H9 (cell line): ENCODE measurements around the gene CC2D2B. TPM values are rescaled to one million over a fixed set of nuclear protein-coding genes. Genes with fewer than 3 reads are reported as not detected.

ENCODE experiments used
- DNase-seq: peaks from one replicate; pipeline ENCODE4 v3.0.0-alpha.2; 2017
- H2AFZ ChIP-seq: one replicate; pipeline ENCODE4 v1.6.1; 2013; ENCODE audit warnings: mild to moderate bottlenecking, low read length, control low read depth, moderate library complexity
- H2AK5ac ChIP-seq: 2 replicates; pipeline ENCODE4 v1.6.1; 2013; ENCODE audit warnings: low read length, control low read depth, mixed read lengths; ENCODE audit not compliant: insufficient read length
- H2BK120ac ChIP-seq: one replicate; pipeline ENCODE4 v1.6.1; 2013; ENCODE audit warnings: low read depth, mild to moderate bottlenecking, low read length, control low read depth, inconsistent platforms; ENCODE audit not compliant: poor library complexity, severe bottlenecking
- H2BK12ac ChIP-seq: 2 replicates; pipeline ENCODE4 v1.6.1; 2013; ENCODE audit warnings: low read length, control low read depth, mixed read lengths, low read depth; ENCODE audit not compliant: insufficient read length
- H2BK15ac ChIP-seq: 2 replicates; pipeline ENCODE4 v1.6.1; 2013; ENCODE audit warnings: low read depth, low read length, control low read depth
- H2BK20ac ChIP-seq: one replicate; pipeline ENCODE4 v1.6.1; 2013; ENCODE audit warnings: low read depth, mild to moderate bottlenecking, low read length, control low read depth, inconsistent platforms; ENCODE audit not compliant: poor library complexity, severe bottlenecking
- H2BK5ac ChIP-seq: 2 replicates; pipeline ENCODE4 v1.6.1; 2013; ENCODE audit warnings: low read length, control low read depth, mixed read lengths; ENCODE audit not compliant: insufficient read length
- H3K14ac ChIP-seq: 2 replicates; pipeline ENCODE4 v1.6.1; 2013; ENCODE audit warnings: low read length, control low read depth; ENCODE audit not compliant: insufficient read depth
- H3K18ac ChIP-seq: 2 replicates; pipeline ENCODE4 v1.6.1; 2013; ENCODE audit warnings: low read depth, mild to moderate bottlenecking, mixed read lengths, low read length, control low read depth; ENCODE audit not compliant: insufficient read length
- H3K23ac ChIP-seq: 2 replicates; pipeline ENCODE4 v1.6.1; 2013; ENCODE audit warnings: low read length, control low read depth, mixed read lengths, low read depth; ENCODE audit not compliant: insufficient read length
- H3K23me2 ChIP-seq: 2 replicates; pipeline ENCODE4 v1.6.1; 2013; ENCODE audit warnings: low read depth, mild to moderate bottlenecking, mixed read lengths, low read length, control low read depth; ENCODE audit not compliant: insufficient read length, poor library complexity, severe bottlenecking
- H3K27ac ChIP-seq: 2 replicates; pipeline ENCODE4 v1.5.1; 2013; ENCODE audit warnings: low read length, control low read depth, mixed read lengths, low read depth; ENCODE audit not compliant: insufficient read length
- H3K27me3 ChIP-seq: 2 replicates; pipeline ENCODE4 v1.6.1; 2013; ENCODE audit warnings: low read length, control low read depth, inconsistent platforms; ENCODE audit not compliant: insufficient read depth
- H3K4ac ChIP-seq: 2 replicates; pipeline ENCODE4 v1.6.1; 2013; ENCODE audit warnings: low read depth, mild to moderate bottlenecking, control low read depth, inconsistent platforms, low read length, moderate library complexity
- H3K4me1 ChIP-seq: 2 replicates; pipeline ENCODE4 v1.6.1; 2013; ENCODE audit warnings: low read length, control low read depth, inconsistent platforms; ENCODE audit not compliant: insufficient read depth
- H3K4me2 ChIP-seq: 2 replicates; pipeline ENCODE4 v1.6.1; 2013; ENCODE audit warnings: low read length, control low read depth, mixed read lengths; ENCODE audit not compliant: insufficient read length, insufficient read depth
- H3K56ac ChIP-seq: 2 replicates; pipeline ENCODE4 v1.6.1; 2013; ENCODE audit warnings: low read depth, mild to moderate bottlenecking, mixed read lengths, low read length, control low read depth; ENCODE audit not compliant: insufficient read length
- H3K79me1 ChIP-seq: 2 replicates; pipeline ENCODE4 v1.6.1; 2013; ENCODE audit warnings: low read depth, mild to moderate bottlenecking, moderate library complexity, low read length, control low read depth, inconsistent platforms; ENCODE audit not compliant: insufficient read depth, poor library complexity, severe bottlenecking
- H3K79me2 ChIP-seq: 2 replicates; pipeline ENCODE4 v1.6.1; 2013; ENCODE audit warnings: low read length, control low read depth, inconsistent platforms; ENCODE audit not compliant: insufficient read depth
- H3K9ac ChIP-seq: 2 replicates; pipeline ENCODE4 v1.6.1; 2013; ENCODE audit warnings: low read length, control low read depth, mixed read lengths; ENCODE audit not compliant: insufficient read length; ENCODE audit errors: extremely low read depth
- H3K9me3 ChIP-seq: one replicate; pipeline ENCODE4 v1.6.1; 2013; ENCODE audit warnings: low read depth, low read length, inconsistent platforms; ENCODE audit not compliant: control insufficient read depth
- H3T11ph ChIP-seq: one replicate; pipeline ENCODE4 v1.6.1; 2013; ENCODE audit warnings: mild to moderate bottlenecking, low read length, control low read depth, inconsistent platforms
- H4K20me1 ChIP-seq: one replicate; pipeline ENCODE4 v1.6.1; 2013; ENCODE audit not compliant: control insufficient read depth, insufficient read length, insufficient read depth
- H4K5ac ChIP-seq: 2 replicates; pipeline ENCODE4 v1.6.1; 2013; ENCODE audit warnings: low read depth, mild to moderate bottlenecking, mixed read lengths, low read length, control low read depth; ENCODE audit not compliant: insufficient read length
- H4K8ac ChIP-seq: replicated peaks from 2 replicates; pipeline ENCODE4 v1.6.1; 2013; ENCODE audit warnings: low read length, control low read depth, mixed read lengths, low read depth; ENCODE audit not compliant: insufficient read length
- H4K91ac ChIP-seq: 2 replicates; pipeline ENCODE4 v1.6.1; 2013; ENCODE audit warnings: low read depth, mild to moderate bottlenecking, moderate library complexity, mixed read lengths, low read length, control low read depth; ENCODE audit not compliant: insufficient read length
- H3K27ac Mint-ChIP-seq, 3 experiments: 2 replicates in 2 of 3; 3 replicates in 1 of 3; pipeline ENCODE4 v1.8.0; 2020 to 2021; ENCODE audit warnings: mixed read lengths in 3 of 3, mild to moderate bottlenecking in 1 of 3, moderate library complexity in 1 of 3
- H3K27me3 Mint-ChIP-seq: 2 replicates; pipeline ENCODE4 v1.8.0; 2021; ENCODE audit warnings: low read depth, mild to moderate bottlenecking, moderate library complexity, mixed read lengths
- H3K36me3 Mint-ChIP-seq, 3 experiments: 2 replicates in 2 of 3; 3 replicates in 1 of 3; pipeline ENCODE4 v1.8.0; 2020 to 2021; ENCODE audit warnings: low read depth in 3 of 3, mixed read lengths in 3 of 3; ENCODE audit not compliant: insufficient read depth in 1 of 3
- H3K4me1 Mint-ChIP-seq, 2 experiments: 2 replicates each; pipeline ENCODE4 v1.8.0; 2020; ENCODE audit warnings: mixed read lengths in 2 of 2
- H3K4me3 Mint-ChIP-seq, 2 experiments: 2 replicates in 1 of 2; 3 replicates in 1 of 2; pipeline ENCODE4 v1.8.0; 2020 to 2021; ENCODE audit warnings: mild to moderate bottlenecking in 2 of 2, mixed read lengths in 2 of 2, moderate library complexity in 1 of 2
- H3K9me3 Mint-ChIP-seq, 2 experiments: 2 replicates in 1 of 2; 3 replicates in 1 of 2; pipeline ENCODE4 v1.8.0; 2020; ENCODE audit warnings: mild to moderate bottlenecking in 2 of 2, mixed read lengths in 2 of 2, moderate library complexity in 1 of 2
- CTCF ChIP-seq: fragments of 200-600 bp; sonication (generic); conservative IDR thresholded peaks from 3 replicates; pipeline ENCODE4 v1.8.0; 2021; ENCODE audit warnings: antibody characterized with exemption, mild to moderate bottlenecking
- WGBS: extraction: QIAGEN DNeasy Blood & Tissue Kit; methylation state at CpG from one replicate; pipeline ENCODE4 v1.1.7; 2013; ENCODE audit warnings: missing lambda C conversion rate, low lambda C conversion rate, mixed read lengths; ENCODE audit not compliant: insufficient read length; ENCODE audit errors: extremely low coverage; 5-methylcytosine and 5-hydroxymethylcytosine counted together
- total RNA-seq: library from RNA; stranded (reverse); gene quantifications from 2 replicates; pipeline ENCODE4 v1.2.1, GENCODE V29; 2021

Gene CC2D2B
- total RNA-seq, 1 experiment from 2014 or later = 0.72 TPM

- H3K27me3 Mint-ChIP-seq = no peaks in the 10 kb centered on the region
- no peak overlapping the region for H3K4me2 ChIP-seq
- H3K9ac ChIP-seq = no peak overlapping the region
- H3K14ac ChIP-seq = no peak overlapping the region
- H3K56ac ChIP-seq = no peak overlapping the region
- no peak overlapping the region for H3K4me3 Mint-ChIP-seq
- H4K5ac ChIP-seq = no peak overlapping the region
- H3K9me3 Mint-ChIP-seq = no peaks in the 10 kb centered on the region; a peak in 2 of 5 replicates
- no peaks in the 10 kb centered on the region for H3K23me2 ChIP-seq
- H3T11ph ChIP-seq = no peak overlapping the region
- no peak overlapping the region for H2BK12ac ChIP-seq
- TF ChIP-seq CTCF = no peak
- no peak overlapping the region for H2BK5ac ChIP-seq
- no peak overlapping the region for H3K23ac ChIP-seq
- H3K27ac Mint-ChIP-seq = no peak overlapping the region
- no peak overlapping the region for H2BK120ac ChIP-seq
- H3K4ac ChIP-seq = no peak overlapping the region
- H2AFZ ChIP-seq = no peak overlapping the region
- H4K91ac ChIP-seq = no peak overlapping the region
- no peaks in the 10 kb centered on the region for H3K79me1 ChIP-seq
- H3K4me1 Mint-ChIP-seq = no peaks in the 10 kb centered on the region
- H3K4me1 ChIP-seq = no peaks in the 10 kb centered on the region
- no peak overlapping the region for H2BK20ac ChIP-seq
- no peak overlapping the region for H4K8ac ChIP-seq
- no peak overlapping the region for H3K27ac ChIP-seq
- no peak for DNase-seq
- no peaks in the 10 kb centered on the region for H3K9me3 ChIP-seq
- H3K27me3 ChIP-seq = no peaks in the 10 kb centered on the region
- no peaks in the 10 kb centered on the region for H3K36me3 Mint-ChIP-seq
- no peak overlapping the region for H2BK15ac ChIP-seq
- no peaks in the 10 kb centered on the region for H3K79me2 ChIP-seq
- H3K18ac ChIP-seq = no peak overlapping the region
- no CpG with 5 or more reads among the region's 1 CpG for WGBS
- H2AK5ac ChIP-seq = no peak overlapping the region
- no peaks in the 10 kb centered on the region for H4K20me1 ChIP-seq
These were observed 56.2 kb downstream of the CC2D2B start for GRCh38 chr10:95963991-95964389.
